Measurements from ENCODE around the gene ABCC8.

The ABCC8 gene

DNA sequence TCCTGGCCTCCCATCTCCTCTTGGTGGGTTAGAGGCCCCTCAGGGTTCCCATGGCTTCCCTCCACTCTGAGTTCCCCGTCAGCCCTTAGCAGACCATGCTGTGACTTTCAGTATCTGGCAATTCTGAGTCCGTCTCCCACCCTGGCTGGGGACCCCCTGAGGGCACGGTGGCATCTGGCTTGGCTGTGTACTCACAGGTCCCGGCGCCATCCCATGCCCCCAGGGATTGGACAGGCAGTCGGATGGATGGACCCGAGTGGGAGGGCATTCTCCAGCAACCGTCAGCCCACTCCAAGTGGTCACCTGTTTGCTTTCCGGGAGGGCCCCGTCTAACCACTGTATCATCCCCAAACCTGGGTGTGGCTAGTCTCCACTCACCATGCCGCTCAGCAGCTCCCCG is 24.0 kb upstream of the ABCC8 start:
- no peak for DNase-seq (ENCODE audit: low read depth)
- no peak for TF ChIP-seq CTCF (IDR thresholded peaks at IDR 0.05; ENCODE audit: control insufficient read depth, insufficient read depth, low read depth, low read length, missing control alignments)
- no peak overlapping the region for H3K4me3 ChIP-seq (ENCODE audit: control insufficient read depth, low read depth, low read length)

DNA sequence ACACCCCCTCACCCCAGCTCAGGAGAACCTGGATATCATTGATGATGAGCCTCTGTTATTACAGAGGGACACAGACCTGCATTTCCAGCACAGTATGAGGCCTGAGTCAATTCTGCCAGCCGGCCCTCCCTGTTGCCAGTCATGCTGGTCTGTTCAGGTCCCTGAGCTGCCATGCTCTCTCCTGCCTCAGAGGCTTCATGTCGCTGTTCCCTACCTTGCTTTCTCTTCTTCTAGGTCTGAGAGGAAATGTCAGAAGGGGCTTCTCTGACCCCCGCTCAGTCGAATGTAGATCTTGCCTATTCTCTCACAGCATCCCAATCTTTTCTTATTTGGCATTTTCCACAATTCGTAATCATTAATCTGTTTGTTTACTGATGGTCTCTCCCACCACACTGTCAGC is 21.8 kb upstream of the ABCC8 start:
- TF ChIP-seq CTCF (IDR thresholded peaks at IDR 0.05; ENCODE audit: control insufficient read depth, insufficient read depth, low read depth, low read length, missing control alignments), result peak; percentile 39
- H3K4me3 ChIP-seq (ENCODE audit: control insufficient read depth, low read depth, low read length), result no peak overlapping the region
- DNase-seq (ENCODE audit: low read depth), result no peak

DNA sequence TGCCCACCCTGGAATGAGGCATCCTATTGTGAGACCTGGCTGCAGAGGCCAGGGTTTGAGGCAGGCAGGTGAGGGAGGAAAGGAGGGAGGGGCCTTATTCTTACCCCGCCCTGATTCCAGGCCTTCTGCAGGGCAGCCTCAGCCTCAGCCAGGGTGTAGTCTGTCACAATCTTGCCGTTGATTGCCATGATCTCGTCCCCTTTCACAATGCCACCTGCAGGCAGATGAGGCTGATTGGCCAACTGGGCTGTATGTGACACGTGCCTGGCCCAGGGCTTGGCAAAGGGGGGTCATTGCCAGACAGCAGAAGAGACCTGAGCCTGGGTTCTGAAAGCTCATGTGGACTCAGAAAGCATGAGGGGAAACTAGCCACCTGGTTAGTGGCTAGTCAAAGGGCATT is 21.4 kb upstream of the ABCC8 start:
- no peak for DNase-seq (ENCODE audit: low read depth)
- H3K4me3 ChIP-seq (ENCODE audit: control insufficient read depth, low read depth, low read length), result no peak overlapping the region
- TF ChIP-seq CTCF (IDR thresholded peaks at IDR 0.05; ENCODE audit: control insufficient read depth, insufficient read depth, low read depth, low read length, missing control alignments), result no peak

DNA sequence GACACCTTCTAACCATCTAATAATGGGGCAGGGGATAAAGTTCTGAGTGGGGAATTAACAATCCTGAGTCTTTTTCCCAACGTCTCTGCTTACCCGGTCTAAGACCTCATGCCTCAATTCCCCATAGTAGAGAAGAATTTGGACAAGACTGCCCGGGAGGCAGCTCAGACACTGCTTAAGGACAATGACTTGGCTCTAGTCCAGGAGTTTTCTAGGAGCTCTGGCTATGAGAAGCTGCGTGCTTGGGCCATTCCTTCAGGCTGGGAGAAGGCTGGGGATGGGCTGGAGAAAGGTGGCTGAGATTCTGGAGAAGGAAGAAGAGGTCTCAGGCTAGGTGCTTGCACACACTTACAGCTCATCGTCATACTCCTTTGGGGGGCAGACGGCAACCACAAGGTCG is 19.8 kb upstream of the ABCC8 start:
- DNase-seq (ENCODE audit: low read depth), result no peak
- no peak for TF ChIP-seq CTCF (IDR thresholded peaks at IDR 0.05; ENCODE audit: control insufficient read depth, insufficient read depth, low read depth, low read length, missing control alignments)
- H3K4me3 ChIP-seq (ENCODE audit: control insufficient read depth, low read depth, low read length), result no peak overlapping the region

DNA sequence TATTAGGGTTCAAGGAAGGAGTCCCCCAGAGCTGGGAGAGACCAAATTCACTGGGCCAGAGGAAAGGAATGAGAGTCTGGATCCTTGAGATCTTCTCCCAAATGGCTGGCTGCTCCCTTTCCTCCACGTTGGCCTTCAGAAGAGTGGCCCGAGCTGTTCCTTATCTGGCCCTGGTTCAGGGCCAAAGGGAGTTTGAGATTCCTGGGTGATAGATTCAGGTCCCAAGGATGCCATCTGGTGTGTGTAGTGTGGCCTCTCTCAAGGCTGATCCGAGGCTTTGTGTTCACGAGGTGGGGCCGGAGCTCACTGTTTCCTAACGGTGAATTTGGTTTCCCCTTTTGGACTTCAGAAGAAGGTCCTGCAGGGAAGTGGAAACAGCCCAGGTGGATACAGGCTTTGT is 17.4 kb upstream of the ABCC8 start:
- DNase-seq (ENCODE audit: low read depth), result no peak
- H3K4me3 ChIP-seq (ENCODE audit: control insufficient read depth, low read depth, low read length), result no peak overlapping the region
- no peak for TF ChIP-seq CTCF (IDR thresholded peaks at IDR 0.05; ENCODE audit: control insufficient read depth, insufficient read depth, low read depth, low read length, missing control alignments)

DNA sequence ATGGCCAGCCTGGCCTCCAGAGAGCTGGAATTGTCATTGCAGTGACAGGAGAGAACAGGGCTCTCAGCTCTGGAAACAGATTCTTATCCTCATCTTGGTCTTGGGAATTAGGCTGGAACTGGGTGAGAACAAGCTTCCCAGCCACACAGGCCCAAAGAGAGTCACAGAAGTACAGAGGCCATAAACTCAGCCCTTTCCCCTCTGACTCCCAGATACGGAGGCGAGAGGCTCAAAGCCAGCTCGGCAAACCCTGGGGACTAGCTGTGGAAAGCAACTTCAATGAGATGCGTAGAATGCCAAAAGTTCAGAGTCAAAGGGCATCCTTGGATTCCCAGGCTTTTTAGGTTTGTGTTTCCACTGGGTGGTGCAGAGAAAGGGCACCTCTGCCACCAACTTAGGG is 14.3 kb upstream of the ABCC8 start:
- H3K4me3 ChIP-seq (ENCODE audit: control insufficient read depth, low read depth, low read length), result no peak overlapping the region
- TF ChIP-seq CTCF (IDR thresholded peaks at IDR 0.05; ENCODE audit: control insufficient read depth, insufficient read depth, low read depth, low read length, missing control alignments), result no peak
- DNase-seq (ENCODE audit: low read depth), result no peak

GRCh38 chr11:17490232-17490631 is 13.6 kb upstream of the ABCC8 start:
- no peak overlapping the region for H3K4me3 ChIP-seq (ENCODE audit: control insufficient read depth, low read depth, low read length)
- no peak for TF ChIP-seq CTCF (IDR thresholded peaks at IDR 0.05; ENCODE audit: control insufficient read depth, insufficient read depth, low read depth, low read length, missing control alignments)
- DNase-seq (ENCODE audit: low read depth), result no peak

All from AG09309 (cell line).